CD4-positive, alpha-beta T cell treated with Interleukin-10 for 1 hour (primary cell): ENCODE measurements around the gene EIF4B.
A peak's percentile ranks its signal among the peaks of the same experiment; 100 is the strongest.

Experiments used
- DNase-seq: peaks from one replicate; pipeline ENCODE4 v3.0.0-alpha.2; 2020

EIF4B gene

DNA sequence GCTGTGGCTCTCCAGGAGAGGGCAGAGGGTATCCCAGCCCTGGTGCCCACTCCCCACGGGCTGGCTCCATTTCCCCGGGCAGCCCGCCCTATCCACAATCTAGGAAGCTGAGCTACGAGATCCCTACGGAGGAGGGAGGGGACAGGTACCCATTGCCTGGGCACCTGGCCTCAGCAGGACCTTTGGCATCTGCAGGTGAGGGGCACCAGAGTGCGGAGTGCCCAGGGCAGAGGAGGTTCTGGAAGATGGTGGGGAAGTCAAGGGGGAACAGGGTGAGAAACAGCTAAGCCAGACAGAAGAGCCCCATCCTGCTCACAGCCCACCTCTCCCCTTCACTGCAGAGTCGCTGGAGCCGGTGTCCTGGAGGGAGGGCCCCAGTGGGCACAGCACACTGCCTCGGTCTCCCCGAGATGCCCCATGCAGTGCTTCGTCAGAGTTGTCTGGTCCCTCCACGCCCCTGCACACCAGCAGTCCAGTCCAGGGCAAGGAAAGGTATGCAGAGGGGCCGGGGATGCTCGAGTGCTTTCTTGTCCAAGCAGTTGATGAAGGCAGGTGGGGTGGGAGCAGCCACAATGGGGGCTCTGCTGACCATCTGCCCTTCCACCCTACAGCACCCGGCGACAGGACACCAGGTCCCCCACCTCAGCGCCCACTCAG is 53.9 kb downstream of the EIF4B start:
- no peak for DNase-seq

DNA sequence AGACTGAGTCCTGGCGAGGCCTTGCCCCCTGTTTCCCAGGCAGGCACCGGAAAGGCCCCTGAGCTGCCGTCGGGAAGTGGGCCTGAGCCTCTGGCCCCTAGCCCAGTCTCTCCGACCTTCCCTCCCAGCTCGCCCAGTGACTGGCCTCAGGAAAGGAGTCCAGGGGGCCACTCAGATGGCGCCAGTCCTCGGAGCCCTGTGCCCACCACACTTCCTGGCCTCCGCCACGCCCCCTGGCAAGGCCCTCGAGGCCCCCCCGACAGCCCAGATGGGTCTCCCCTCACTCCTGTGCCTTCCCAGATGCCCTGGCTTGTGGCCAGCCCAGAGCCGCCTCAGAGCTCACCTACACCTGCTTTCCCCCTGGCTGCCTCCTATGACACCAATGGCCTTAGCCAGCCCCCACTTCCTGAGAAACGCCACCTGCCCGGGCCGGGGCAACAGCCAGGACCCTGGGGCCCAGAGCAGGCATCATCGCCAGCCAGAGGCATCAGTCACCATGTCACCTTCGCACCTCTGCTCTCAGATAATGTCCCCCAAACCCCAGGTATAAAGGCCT is 54.5 kb downstream of the EIF4B start:
- DNase-seq, result no peak

DNA sequence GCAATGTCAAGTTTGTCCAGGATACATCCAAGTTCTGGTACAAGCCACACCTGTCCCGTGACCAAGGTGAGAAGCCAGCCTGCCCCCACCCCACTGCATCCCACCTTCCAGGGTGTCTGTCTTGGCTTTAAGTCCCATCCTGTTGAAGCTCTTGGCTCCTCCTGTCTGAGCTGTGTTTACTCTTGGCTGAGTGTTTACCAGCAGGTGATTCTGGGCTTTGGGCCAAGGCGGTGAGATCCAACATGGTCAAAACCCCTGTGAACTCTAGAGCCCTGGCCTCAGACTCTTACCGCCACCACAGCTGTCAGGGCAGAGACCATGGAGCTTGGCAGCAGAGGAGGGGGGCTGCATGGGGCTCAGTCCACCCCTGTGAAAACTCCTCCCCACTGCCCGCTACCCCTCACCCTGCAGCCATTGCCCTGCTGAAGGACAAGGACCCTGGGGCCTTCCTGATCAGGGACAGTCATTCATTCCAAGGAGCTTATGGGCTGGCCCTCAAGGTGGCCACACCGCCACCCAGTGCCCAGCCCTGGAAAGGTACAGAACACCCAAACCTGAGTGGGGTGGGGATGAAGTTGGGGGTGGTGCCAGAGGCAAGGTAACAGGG is 55.3 kb downstream of the EIF4B start:
- no peak for DNase-seq

DNA sequence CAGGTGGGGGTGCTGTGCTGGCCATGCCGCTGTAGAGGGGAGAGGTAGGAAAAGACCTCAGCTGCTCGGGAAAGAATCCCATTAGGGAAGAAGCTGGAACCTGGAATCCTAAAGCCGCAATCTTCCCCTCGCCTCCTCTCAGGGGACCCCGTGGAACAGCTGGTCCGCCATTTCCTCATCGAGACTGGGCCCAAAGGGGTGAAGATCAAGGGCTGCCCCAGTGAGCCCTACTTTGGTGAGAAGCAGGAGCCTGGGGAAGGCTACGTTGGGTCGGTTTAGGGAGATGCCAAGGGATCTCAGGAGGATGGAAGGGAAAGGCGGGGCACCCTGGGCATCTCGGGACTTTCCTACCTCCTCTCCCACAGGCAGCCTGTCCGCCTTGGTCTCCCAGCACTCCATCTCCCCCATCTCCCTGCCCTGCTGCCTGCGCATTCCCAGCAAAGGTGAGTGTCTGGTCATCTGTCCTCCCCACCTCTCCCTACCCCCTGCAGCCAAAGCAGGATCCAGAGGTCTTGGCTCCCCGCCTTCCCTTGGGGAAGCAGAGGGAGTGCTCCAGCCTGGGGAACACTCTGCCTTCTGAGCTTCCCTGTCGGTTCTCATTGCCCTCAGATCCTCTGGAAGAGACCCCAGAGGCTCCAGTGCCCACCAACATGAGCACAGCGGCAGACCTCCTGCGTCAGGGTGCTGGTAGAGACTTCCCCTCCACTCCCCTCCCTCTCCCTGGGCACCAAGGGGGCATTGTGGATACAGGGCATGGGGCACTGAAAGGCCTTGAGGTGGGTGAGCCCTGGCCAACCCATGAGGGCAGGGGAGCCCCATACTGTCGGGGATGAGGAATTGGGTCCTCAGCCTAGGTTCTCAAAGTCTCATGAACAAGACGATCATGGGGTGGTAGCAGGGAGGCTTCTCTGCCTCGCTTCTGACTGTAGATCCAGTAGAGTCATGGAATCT is 56.0 kb downstream of the EIF4B start:
- DNase-seq, result no peak

DNA sequence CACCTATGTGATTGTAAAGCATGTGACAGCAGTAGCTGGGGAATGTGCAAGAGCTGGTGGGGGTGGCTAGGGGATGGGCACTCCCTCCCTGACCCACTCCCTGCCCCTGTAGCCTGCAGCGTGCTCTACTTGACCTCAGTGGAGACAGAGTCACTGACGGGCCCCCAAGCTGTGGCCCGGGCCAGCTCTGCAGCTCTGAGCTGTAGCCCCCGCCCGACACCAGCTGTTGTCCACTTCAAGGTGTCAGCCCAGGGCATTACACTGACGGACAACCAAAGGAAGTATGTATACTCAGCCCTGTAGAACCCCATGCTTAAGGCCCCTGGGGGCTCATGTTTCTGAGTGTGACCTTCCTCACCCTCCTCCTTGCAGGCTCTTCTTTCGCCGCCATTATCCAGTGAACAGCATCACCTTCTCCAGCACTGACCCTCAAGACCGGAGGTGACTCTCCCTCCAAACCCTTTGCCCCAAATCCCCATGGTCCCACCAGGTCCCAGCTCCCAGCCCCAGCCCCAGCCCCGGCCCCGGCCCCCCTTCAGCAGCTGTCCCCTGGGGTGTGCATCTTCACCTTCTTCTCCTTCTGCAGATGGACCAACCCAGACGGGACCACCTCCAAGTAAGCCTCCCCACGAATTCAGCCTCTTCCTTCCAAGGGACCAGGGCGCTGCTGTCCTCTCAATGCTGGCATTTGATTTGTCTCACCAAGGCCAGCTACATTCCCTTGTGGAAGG is 56.9 kb downstream of the EIF4B start:
- DNase-seq, result no peak

DNA sequence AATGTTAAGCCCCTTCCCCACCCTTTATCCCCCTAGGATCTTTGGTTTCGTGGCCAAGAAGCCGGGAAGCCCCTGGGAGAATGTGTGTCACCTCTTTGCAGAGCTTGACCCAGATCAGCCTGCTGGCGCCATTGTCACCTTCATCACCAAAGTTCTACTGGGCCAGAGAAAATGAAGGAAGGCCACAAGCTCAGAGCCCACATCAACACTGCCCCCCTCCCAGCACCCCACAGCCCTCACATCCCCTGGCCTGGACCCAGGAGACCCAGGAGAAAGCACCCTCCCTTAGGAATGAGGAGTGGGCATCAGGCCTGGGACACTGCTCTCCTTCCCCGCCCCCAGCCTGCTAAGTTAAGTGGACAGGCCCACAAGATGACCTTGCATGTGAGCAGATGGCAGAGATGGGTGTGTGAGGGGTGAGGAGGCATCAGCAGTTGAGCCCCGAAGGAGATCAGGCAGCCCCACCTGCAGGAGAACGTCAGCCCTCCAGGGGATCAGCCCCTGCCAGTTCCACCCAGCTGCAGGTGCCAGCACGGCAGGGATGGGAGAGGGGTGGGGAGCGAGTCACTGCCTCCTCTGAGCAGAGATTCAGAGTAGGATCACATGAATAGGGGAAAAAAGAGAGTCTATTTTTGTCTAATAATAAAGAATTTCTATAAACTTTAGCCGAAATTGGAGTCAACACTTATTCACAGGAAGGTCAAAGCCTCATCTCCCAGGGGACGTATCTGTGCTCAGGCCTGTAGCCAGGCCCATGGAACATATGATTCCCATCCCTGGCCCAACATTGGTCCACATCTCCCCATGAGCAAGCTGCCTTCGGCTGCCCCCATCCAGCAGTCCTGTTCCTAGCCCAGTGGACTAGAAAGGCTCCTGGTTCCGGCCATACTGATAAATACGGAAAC is 57.7 kb downstream of the EIF4B start:
- DNase-seq, result no peak

DNA sequence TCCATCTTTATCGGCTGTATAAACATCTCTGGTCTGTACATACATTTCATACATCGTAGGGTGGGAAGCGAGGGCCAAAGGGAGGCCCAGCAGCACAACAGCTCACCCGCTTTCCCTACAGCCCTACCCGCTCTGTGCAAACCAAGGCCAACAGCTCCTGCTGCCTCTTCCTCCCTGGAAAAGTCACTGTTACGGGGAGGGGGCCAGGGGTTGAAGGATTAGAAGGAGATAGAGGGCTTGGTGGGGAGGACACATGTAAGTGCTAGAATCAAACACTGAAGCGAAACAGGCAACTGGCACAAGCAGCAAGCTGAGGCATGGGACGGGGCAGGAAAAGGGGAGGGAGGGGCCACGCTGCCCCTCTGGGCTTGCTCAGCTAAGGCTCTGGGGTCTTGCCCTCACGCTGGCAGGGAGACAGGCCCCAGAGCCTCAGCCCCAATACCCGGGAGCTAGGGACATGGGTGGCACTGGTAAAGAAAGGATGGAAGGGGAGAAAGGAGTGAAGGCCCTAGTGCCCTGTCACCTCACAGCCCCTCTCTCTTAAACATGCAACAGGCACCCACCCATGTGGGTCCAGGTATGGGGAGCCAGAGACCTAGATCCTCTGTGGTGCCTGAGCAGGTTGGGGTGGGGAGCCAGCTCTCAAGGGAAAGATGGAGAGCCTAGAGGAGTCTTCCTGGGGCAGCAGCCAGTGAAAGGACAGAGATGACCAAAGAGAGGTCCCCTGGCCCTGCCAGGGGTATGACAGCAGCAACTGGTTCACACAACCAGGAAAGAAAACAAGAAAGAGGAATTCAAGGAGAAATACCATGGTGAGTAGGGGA is 58.6 kb downstream of the EIF4B start:
- no peak for DNase-seq

DNA sequence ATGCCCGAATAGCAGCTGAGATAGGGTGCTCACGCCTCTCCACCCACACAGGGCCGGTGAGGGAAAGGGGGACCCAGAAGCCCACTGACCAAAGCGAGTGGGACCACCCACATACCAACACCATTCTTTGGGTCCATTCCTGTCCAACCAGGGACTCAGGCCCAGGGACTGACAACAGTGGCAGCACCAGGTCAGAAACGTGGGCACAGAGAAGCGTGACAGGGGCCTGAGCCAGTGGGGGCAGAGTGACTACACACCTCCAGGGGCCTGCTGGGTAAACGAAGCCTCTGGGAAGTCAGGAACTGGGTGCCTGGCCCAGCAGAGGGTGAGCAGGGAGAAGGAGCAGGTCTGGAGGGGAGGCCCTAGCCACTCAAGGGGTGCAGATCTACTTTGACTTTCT is 59.2 kb downstream of the EIF4B start:
- no peak for DNase-seq

DNA sequence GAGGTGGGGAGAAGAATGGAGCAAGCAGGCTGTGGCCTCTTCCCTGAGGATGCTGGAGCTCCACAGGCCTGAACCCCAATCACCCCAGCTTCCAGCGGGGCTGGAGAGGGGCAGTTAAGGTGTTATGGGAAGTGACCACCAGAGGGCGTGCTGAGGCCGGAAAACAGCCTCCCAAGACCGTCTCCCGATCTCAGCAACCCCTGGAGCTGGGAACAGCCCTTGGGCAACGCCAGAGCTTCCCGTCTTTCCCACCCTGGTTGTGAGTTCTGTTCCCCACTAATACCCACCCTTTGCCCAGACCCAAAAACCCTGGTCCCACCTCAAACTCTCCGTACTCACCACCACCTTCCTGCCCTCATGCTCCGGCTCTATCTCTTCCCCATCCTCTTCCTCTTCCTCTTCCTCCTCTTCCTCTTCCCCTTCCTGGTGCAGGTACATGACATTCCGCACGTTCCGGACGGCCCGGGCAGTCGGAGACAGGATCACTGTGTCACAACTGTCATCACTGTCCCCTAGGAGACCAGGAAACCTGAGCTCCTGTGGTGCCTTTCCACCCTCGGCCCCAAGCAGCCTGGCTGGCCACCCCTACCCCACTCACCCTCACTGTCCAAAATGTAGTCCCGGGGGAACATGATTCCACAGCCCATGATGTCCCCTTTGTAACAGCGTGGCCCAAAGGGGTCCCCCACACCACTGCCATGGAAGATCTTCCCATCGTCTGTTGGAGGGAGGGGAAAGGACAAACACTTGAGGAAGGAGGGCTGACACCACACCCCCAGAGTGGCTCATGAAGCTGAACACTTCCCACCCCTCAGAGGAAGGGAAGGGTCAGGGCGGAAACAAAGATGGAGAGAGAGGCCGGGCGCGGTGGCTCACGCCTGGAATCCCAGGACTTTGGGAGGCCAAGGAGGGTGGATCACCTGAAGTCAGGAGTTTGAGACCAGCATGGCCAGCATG is 60.0 kb downstream of the EIF4B start:
- peak; percentile 69 for DNase-seq

DNA sequence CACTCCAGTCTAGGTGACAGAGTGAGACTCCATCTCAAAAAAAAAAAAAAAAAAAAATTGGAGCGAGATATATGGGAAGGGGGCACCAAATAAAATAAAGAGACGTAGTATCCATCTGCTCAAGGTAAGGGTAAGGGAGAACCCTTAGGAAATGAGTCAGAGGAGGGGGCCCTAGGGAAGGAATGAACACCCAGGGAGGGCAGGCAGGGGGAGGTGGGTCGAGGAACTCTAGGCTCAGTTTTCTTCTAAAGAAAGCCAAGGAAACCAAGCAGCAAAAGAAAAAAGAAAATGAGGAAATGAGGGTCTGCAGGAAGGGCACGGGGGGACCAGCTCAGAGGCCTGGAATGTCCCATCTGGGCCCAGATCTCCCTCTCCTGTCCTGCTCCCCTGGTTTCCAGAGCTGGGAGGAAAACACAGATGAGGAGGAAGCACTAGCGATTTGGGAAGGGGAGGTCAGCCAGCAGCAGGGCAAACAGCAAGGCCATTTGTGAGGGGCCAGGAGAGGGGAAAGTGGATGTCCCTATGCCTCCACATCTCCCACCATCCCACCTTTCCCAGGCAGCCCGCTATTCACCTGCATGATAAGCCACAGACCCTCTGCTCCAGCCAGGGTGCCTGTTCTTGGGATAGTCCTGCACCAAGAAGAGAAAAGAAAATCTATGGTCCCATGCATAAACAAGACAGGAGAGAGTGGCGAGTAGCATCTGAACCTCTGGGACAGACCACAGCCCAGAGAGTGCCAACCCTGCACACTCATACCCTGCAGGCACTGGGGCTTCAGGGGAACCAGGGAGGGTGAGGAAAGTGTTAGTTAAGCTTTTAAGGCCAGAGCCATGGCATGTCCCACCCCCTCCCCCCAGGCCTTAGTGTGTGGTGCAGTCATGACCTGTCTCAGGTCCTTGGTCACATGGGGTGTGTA is 61.1 kb downstream of the EIF4B start:
- DNase-seq, result no peak

DNA sequence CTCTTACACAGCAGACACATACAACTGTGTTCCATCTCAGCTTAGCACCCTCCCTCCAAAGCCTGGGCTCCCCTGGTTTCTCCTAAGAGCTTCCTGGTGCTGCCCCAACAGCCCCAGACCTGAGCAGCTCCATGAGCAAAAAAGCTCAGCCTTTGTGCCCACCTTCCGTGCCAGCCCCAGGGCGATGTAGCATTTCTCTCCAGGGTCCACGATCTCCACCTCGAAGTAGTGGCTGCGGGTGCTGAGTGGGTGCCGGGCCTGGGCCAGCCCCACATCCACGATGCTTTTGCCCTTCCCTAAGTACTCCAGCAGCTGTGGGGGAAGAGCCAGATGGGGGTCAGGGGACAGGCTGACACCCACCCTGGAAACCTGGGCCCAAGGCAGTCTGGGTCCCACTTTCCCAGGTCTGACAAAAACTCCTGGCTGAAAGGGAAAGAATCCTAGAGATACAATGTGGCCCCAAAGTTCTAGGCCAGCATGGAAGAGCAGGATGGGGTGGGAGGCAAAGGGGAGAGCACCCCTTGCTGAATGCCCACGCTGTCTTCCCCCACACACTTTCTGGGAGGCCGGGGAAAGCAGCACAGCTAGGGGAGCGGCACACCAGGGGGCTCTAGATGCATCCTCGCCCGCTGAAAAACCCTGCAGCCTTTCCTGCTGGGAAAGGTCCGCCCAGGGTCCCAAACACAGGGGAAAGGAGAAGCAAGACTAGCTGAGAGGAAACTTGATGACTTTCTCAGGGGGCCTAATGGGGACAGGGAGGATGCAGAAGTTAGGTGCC is 61.9 kb downstream of the EIF4B start:
- no peak for DNase-seq

DNA sequence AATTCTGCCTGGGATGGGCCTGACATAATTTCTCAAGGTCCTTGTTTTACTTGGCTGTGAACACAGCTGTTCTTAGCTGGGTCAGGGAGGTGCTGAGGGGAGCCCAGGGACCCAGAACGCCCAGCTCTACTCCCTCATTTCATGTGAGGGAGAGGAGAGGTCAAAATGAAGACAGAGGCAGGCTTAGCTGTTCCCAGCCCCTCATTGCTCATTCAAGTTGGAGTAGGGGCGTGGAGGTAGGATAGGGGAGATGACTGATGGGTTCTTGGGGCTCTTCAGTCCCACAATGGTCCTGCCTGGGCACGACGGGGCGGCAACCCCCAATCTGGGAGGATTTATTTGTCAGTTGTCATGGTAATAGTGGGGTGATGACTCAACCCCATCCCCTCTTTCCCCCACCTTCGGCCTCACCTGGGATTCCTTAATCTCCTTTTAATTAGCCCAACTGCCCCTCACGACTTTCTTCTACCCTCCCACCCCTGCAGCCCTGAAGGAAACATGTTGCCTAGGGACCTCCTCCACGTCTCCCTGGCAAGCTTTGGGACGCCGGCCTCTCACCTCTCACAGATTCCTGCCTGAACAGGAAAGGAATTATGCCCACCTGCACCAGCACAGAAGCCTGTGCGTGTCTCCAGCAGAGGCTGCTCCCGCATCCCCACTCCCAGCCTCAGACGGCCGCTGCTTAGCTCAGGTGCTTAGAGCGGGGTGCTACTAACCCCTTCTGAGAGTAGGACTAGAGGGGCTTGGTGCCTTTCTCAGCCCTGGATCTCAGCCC is 62.7 kb downstream of the EIF4B start:
- DNase-seq, result no peak

DNA sequence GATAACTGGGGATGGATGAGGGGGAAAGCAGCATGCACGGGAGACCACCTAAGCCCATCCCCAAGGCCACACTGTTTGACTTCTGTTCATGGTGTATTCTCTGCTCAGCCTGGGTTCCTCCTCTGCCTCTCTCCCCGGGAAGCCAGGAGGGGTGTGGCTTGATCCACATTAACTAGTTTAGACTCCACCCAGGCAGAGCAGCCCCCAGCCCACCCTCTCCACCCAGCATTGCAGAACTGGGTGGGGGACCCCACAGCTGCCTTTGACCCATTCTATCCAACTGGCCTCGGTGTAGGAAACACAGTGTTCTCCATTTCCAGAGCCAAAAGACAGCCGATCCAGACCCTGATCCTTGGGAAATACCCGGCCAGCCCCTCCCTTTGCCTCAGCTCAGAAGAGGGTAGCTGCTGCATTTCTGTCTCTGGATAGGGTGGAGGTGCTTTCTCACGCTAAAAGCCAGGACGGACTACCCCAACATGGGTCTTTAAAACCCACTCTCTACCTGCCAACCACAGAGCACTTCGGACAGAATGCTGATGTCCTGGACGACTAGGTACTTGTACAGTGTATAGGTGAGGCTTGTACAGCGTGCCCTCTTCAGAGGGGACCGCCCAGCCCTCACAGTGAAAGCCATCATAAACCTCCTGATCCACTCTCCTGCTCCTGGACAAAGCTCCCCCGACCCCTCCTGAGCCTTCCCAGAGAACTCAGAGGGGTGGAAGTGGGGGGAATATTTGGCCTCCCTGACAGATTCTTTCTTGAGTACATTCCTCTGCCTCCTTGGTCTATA is 63.6 kb downstream of the EIF4B start:
- no peak for DNase-seq

DNA sequence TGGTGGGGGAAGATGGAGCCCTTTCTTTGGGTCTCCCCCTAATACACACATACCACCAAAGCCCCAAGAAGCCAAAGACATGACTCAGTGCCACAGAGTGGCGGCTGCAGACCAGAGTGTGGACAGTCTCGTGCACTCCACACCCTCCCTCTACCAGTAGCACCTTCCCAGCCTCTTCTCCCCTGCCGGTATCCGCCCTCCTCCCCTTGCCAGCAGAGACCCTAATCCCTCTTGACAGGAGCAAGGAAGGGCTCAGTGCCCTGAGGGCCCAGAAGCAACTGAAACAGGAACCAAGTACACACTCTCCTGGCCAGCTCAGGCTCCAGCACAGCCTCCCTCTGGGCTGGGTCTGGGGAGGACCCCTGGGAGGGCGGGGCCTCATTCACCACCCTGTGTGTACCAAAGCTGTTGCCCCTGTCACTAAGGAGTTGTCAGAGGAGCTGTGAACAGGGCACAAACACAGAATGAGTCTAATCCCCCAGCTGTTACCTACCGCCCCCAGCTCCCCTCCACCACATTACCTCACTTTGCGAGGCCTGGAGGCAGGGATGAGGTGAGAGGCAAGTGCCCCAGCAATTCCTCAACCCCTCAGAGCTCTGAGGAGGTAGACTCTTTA is 64.7 kb downstream of the EIF4B start:
- no peak for DNase-seq
